ENCODE results near the gene MAGI2. TPM values are rescaled to one million over a fixed set of nuclear protein-coding genes. Genes with fewer than 3 reads are reported as not detected.

Gene MAGI2
- total RNA-seq, 1 donor from 2014 or later: 5.4 TPM

- Mint-ChIP-seq H3K27ac (ENCODE audit: unreplicated experiment) (no peak overlapping the region), H3K36me3 (ENCODE audit: low read depth, unreplicated experiment) (no peaks in the 10 kb centered on the region), H3K4me3 (ENCODE audit: unreplicated experiment) (no peak overlapping the region), H3K27me3 (ENCODE audit: low read depth, unreplicated experiment) (no peaks in the 10 kb centered on the region), H3K9me3 (ENCODE audit: unreplicated experiment) (no peaks in the 10 kb centered on the region), H3K4me1 (ENCODE audit: low read depth, unreplicated experiment) (no peaks in the 10 kb centered on the region)
- Histone ChIP-seq H3K4me2 (ENCODE audit: low read length) (no peak overlapping the region), H3K79me2 (ENCODE audit: insufficient read depth, low read length) (no peaks in the 10 kb centered on the region), H3K27ac (ENCODE audit: low read depth, low read length) (no peak overlapping the region), H3K4me3 (ENCODE audit: insufficient read depth, low read depth, low read length) (no peak overlapping the region), H3K9me3 (ENCODE audit: insufficient read depth, low read depth, low read length) (no peaks in the 10 kb centered on the region), H4K20me1 (ENCODE audit: insufficient read depth, low read length) (no peaks in the 10 kb centered on the region), H3K9ac (ENCODE audit: low read length) (no peak overlapping the region), H3K4me1 (ENCODE audit: insufficient read depth, low read length) (peaks cover 6% of the 10 kb centered on the region), H3K27me3 (ENCODE audit: insufficient read depth, low read length) (no peaks in the 10 kb centered on the region), H2AFZ (ENCODE audit: low read depth, low read length) (no peak overlapping the region), H3K36me3 (ENCODE audit: insufficient read depth, low read length) (no peaks in the 10 kb centered on the region)
- TF ChIP-seq CTCF (IDR thresholded peaks at IDR 0.05; ENCODE audit: insufficient read depth, low read depth, low read length) (no peak), EZH2 (IDR thresholded peaks at IDR 0.05; ENCODE audit: insufficient read depth, low read length) (no peak)
- no peak for FAIRE-seq
- DNase-seq (ENCODE audit: low read depth): no peak
Measured at GRCh38 chr7:78072201-78072590, 1381.3 kb downstream of the MAGI2 start.

- H3K4me1 ChIP-seq (ENCODE audit: insufficient read depth, low read length): peaks cover 6% of the 10 kb centered on the region
- H3K79me2 ChIP-seq (ENCODE audit: insufficient read depth, low read length): no peaks in the 10 kb centered on the region
- H3K27me3 ChIP-seq (ENCODE audit: insufficient read depth, low read length): no peaks in the 10 kb centered on the region
- no peak for FAIRE-seq
- no peak for TF ChIP-seq EZH2 (IDR thresholded peaks at IDR 0.05; ENCODE audit: insufficient read depth, low read length)
- no peak for TF ChIP-seq CTCF (IDR thresholded peaks at IDR 0.05; ENCODE audit: insufficient read depth, low read depth, low read length)
- H3K4me3 ChIP-seq (ENCODE audit: insufficient read depth, low read depth, low read length): no peak overlapping the region
- H3K36me3 ChIP-seq (ENCODE audit: insufficient read depth, low read length): no peaks in the 10 kb centered on the region
- no peaks in the 10 kb centered on the region for H4K20me1 ChIP-seq (ENCODE audit: insufficient read depth, low read length)
- H3K9ac ChIP-seq (ENCODE audit: low read length): no peak overlapping the region
- H3K27ac Mint-ChIP-seq (ENCODE audit: unreplicated experiment): no peak overlapping the region
- no peak overlapping the region for H2AFZ ChIP-seq (ENCODE audit: low read depth, low read length)
- H3K4me3 Mint-ChIP-seq (ENCODE audit: unreplicated experiment): no peak overlapping the region
- H3K9me3 Mint-ChIP-seq (ENCODE audit: unreplicated experiment): no peaks in the 10 kb centered on the region
- no peak overlapping the region for H3K27ac ChIP-seq (ENCODE audit: low read depth, low read length)
- no peaks in the 10 kb centered on the region for H3K4me1 Mint-ChIP-seq (ENCODE audit: low read depth, unreplicated experiment)
- peaks cover 1% of the 10 kb centered on the region for H3K36me3 Mint-ChIP-seq (ENCODE audit: low read depth, unreplicated experiment)
- no peaks in the 10 kb centered on the region for H3K27me3 Mint-ChIP-seq (ENCODE audit: low read depth, unreplicated experiment)
- DNase-seq (ENCODE audit: low read depth): no peak
- H3K9me3 ChIP-seq (ENCODE audit: insufficient read depth, low read depth, low read length): no peaks in the 10 kb centered on the region
- H3K4me2 ChIP-seq (ENCODE audit: low read length): no peak overlapping the region
Measured at GRCh38 chr7:78071491-78072200, 1381.8 kb downstream of the MAGI2 start.

GRCh38 chr7:78066599-78066998 lies 1386.9 kb downstream of the MAGI2 start:
- H3K4me1 ChIP-seq (ENCODE audit: insufficient read depth, low read length): no peaks in the 10 kb centered on the region
- Mint-ChIP-seq H3K9me3 (ENCODE audit: unreplicated experiment) (no peaks in the 10 kb centered on the region), H3K36me3 (ENCODE audit: low read depth, unreplicated experiment) (peaks cover 1% of the 10 kb centered on the region), H3K27ac (ENCODE audit: unreplicated experiment) (no peak overlapping the region), H3K27me3 (ENCODE audit: low read depth, unreplicated experiment) (no peaks in the 10 kb centered on the region), H3K4me1 (ENCODE audit: low read depth, unreplicated experiment) (no peaks in the 10 kb centered on the region), H3K4me3 (ENCODE audit: unreplicated experiment) (no peak overlapping the region)
- H3K4me3 ChIP-seq (ENCODE audit: insufficient read depth, low read depth, low read length): no peak overlapping the region
- DNase-seq (ENCODE audit: low read depth): no peak
- H3K4me2 ChIP-seq (ENCODE audit: low read length): no peak overlapping the region
- no peaks in the 10 kb centered on the region for H3K9me3 ChIP-seq (ENCODE audit: insufficient read depth, low read depth, low read length)
- no peaks in the 10 kb centered on the region for H3K79me2 ChIP-seq (ENCODE audit: insufficient read depth, low read length)
- no peaks in the 10 kb centered on the region for H3K27me3 ChIP-seq (ENCODE audit: insufficient read depth, low read length)
- H3K36me3 ChIP-seq (ENCODE audit: insufficient read depth, low read length): no peaks in the 10 kb centered on the region
- H4K20me1 ChIP-seq (ENCODE audit: insufficient read depth, low read length): no peaks in the 10 kb centered on the region
- no peak for FAIRE-seq
- H3K27ac ChIP-seq (ENCODE audit: low read depth, low read length): no peak overlapping the region
- TF ChIP-seq CTCF (IDR thresholded peaks at IDR 0.05; ENCODE audit: insufficient read depth, low read depth, low read length): no peak
- H2AFZ ChIP-seq (ENCODE audit: low read depth, low read length): no peak overlapping the region
- H3K9ac ChIP-seq (ENCODE audit: low read length): no peak overlapping the region

All from astrocyte (in vitro differentiated cells and primary cell).